ENCODE results near the gene LRMDA.
"Not testable (repeated sequence)": the region's sequence is repeated elsewhere in the genome, so short reads cannot be mapped to it uniquely, and the experiment has no call there.

The LRMDA gene

DNA sequence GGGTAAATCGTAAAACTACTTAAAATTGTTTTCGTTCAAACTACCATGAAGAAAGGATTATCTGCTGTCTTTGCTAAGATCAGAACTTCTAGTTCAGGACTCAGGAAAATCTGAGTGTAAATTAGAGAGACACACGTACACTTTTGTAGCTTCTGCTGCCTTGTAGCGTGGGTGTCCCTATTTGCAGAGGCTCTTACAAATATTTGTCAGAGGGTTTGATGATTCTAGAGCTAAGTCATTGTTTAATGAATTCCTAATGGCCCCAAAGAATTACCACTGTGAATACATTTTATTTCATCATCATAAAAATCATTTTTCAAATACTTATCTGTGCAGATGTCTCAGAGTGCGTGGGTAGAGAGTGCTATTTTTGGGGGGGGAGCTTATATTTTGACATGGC is 314.9 kb downstream of the LRMDA start:
- no peak for DNase-seq (ENCODE audit: low spot score)

DNA sequence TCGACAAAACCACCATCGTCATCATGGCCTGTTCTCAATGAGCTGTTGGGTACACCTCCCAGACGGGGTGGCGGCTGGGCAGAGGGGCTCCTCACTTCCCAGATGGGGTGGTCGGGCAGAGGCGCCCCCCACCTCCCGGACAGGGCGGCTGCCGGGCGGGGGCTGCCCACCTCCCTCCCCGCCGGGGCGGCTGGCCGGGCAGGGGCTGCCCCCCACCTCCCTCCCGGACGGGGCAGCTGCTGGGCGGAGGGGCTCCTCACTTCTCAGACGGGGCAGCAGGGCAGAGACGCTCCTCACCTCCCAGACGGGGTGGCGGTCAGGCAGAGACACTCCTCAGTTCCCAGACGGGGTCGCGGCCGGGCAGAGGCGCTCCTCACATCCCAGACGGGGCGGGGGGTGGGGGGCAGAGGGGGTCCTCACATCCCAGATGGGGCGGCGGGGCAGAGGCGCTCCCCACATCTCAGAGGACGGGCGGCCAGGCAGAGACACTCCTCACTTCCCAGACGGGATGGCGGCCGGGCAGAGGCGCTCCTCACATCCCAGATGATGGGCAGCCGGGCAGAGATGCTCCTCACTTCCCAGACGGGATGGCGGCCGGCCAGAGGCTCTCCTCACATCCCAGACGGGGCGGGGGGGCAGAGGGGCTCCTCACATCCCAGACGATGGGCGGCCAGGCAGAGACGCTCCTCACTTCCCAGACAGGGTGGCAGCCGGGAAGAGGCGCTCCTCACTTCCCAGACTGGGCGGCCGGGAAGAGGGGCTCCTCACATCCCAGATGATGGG is 318.9 kb downstream of the LRMDA start:
- DNase-seq (ENCODE audit: low spot score): not testable (repeated sequence)

DNA sequence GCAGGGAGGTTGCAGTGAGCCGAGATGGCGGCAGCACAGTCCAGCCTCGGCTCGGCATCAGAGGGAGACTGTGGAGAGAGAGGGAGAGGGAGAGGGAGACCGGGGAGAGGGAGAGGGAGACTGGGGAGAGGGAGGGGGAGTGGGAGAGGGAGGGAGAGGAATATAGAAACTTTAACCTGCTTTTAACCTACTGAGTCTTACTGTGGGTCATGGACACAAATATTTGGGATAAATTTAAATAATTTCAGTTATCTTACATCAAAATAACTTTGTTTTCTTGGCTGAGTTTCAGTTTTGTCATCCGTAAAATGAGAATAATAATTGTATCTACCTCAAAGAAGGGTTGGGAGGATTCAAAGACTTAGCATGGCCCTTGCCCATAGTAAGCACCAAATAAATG is 319.8 kb downstream of the LRMDA start:
- no peak for DNase-seq (ENCODE audit: low spot score)

DNA sequence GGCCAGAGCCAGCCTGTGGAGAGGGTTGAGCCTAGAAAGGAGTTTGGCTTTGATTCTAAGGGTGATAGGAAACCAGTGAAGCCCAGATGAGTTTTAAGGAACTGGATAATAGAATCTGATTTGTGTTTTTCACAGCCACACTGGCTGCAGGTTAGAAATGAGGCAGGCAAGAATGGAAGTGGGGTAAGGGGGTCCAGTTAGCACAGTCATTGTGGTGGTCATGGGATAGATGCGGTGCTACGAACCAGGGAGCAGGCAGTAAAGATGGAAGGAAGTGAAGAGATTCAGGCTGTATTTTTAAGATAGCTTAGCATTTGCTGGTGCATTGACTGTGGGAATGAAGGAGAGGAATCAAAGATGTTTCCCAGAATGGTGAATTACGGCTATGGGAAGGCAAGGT is 322.2 kb downstream of the LRMDA start:
- no peak for DNase-seq (ENCODE audit: low spot score)

DNA sequence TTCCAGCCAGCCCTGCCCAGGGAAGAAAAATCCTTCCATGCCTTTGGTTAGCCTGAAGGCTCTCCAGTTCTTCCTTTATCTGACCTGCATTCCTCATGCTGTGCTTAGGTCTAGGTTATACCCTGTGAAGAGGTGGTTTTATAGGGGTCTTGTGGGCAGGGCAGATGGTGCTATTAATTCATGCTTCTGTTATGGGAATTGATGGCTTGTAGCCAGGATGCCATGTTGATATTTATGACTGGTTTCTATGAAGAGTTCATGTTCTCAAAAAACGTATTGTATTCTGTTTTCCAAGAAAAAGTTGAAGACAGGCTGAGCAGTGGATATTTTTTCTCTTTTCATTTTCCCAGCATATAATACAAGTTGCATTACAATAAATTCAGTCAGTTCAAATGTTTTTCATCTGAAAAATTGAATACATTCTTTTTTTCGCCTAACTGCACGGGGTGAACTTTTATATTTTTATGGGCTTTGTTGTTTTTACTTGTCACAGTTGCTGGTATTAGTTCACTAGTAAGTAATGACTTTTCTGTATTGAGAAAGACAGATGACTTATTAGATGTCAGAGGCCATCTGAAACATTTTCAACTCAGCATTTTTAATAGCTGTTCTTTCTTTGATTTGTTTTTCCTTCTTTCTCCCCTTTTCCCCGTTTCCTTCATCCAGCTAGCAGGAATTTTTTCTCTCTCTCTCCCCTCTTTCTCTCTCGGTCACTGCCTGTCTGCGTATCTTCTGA is 322.8 kb downstream of the LRMDA start:
- DNase-seq (ENCODE audit: low spot score): no peak

DNA sequence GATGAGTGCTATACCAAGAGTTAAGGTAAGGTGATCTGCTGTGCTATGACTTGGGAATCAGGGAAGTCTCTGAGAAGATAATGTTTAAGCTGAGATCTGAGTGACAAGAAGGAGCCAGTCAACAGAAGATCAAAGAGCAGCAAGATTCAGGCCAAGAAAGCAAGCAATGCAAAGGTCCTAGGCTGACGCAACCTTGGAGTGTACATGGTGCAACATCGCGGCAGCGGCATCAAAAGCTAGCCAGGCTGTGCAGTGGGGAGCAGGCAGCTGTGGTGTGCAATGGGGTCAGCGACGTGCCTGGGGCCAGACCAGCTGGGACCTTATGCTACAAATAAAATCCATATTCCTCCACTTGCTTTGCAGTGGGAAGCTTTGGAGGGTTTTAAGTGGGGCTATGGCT is 324.1 kb downstream of the LRMDA start:
- DNase-seq (ENCODE audit: low spot score): no peak

DNA sequence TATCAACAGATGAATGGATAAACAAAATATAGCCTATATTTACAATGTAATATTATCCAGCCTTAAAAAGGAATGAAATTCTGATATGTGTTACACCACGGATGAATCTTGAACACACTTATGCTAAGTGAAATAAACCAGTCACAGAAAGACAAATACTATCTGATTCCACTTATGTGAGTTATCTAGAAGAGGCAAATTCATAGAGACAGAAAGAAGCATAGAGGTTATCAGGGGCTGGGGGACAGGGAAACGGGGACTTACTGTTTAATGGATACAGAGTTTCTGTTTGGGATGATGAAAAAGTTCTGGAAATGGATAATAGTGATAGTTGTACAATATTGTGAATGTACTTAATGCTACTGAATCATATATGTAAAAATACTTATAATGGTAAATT is 329.9 kb downstream of the LRMDA start:
- no peak for DNase-seq (ENCODE audit: low spot score)

DNA sequence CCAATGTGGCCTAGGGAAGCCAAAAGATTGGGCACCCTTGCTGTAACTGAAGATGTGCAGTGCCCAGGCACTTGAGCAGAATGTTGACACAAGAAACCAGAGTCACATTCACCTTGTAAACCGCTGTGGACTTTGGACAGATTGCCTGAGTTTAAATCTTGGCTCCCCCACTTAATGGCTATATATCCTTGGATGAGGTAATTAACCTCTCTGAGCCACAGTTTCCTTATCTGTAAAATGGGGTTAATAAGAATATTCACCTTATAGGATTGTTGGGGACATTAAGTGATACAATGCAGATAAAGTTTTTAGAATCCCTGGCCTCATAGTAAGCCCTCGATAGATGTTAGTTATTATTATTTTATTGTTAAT is 331.0 kb downstream of the LRMDA start:
- DNase-seq (ENCODE audit: low spot score): no peak

DNA sequence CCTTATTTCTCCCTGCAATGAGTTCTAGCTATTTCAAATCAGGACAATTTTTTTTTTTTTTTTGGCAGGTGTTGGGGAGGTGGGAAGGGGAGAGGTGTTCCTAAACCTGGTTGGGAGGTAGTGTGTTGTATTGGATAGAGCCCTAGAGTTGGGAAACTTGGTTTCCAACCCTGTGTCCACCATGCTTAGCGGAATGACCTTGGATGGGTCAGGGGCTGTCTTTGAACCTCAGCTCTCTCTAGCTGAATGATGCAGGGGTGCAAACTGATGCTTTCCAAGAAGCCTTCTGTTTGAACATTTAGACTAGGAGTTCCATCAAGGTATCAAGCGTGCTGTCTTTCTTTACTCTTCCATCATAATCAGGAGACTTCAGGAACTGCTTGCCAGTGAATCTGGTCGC is 332.2 kb downstream of the LRMDA start:
- no peak for DNase-seq (ENCODE audit: low spot score)

DNA sequence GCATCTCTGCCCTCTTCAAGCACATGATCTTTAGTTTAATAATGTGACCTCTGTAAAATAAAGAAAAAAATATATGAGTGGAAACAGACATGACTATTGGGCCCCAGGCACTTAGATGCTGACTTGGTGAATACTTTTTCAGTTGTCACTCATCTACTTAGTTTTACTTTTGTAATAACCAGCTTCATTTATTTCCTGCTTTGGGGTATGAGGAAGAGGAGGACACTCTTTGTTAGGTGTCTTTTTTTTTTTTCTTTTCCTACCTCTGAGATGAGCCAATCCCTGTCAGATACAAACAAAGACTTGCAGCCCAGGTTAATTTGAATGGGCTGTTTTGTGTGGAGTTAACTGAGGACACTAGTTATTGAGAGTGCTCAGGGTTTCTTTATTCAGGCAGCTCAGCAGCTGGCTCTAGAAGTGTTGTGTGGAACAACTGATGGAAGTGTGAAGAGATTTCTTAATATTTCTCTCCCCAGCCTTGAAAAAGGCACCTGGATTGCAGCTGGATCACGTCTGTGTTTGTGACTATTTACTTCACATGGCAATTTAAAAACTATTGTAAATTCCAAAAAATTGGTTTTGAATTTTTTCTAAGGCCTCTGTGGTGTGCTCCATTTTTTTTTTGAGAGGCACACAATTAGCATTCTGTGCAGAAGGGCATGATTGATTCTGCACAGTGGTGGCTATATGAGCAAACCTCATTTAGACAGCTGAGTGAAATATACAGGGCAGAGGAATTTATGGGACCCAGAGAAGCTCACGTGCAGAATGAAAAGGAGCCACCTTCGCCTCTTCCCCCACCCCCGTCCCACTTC is 333.8 kb downstream of the LRMDA start:
- DNase-seq (ENCODE audit: low spot score): no peak

DNA sequence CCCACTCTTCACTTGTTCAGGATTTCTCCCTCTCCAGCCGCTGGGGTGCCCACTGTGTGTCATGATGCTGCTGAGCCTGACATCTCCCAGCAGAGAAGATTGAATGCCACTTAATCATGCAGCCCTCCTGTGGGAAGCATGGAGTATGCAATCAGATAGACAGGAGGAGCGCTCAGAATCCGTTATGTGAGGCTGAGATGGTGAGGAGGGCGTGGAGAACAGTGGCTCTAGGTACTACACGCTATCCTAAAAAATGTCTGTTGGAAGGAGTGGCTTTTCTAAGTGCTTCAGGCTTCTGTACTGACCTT is 334.3 kb downstream of the LRMDA start:
- no peak for DNase-seq (ENCODE audit: low spot score)

DNA sequence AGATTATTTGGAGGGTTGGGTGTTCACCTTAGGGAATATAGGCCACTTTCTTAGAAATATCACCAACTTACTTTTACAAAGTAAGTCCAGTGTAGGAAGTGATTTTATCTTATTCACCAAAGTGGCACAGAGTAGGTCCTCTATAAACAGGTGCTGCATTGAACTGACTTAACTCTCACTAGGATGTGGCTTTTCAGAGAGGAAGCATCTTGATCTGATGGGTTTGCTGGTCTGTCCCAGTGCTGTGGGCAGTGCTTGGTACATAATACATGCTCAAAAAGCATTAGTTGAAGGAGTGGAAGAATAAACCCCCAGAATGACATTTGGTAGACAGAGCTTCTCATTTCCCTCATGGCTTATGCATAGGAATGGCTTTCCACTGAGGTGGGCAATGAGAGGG is 334.7 kb downstream of the LRMDA start:
- no peak for DNase-seq (ENCODE audit: low spot score)

DNA sequence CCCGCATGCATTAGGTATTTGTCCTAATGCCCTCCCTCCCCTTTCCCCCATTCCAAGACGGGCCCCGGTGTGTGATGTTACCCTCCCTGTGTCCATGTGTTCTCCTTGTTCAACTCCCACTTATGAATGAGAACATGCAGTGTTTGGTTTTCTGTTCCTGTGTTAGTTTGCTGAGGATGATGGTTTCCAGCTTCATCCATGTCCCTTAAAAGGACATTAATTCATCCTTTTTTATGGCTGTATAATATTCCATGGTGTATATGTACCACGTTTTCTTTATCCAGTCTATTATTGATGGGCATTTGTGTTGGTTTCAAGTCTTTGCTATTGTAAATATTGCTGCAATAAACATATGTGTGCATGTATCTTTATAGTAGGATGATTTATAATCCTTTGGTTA is 335.3 kb downstream of the LRMDA start:
- DNase-seq (ENCODE audit: low spot score): not testable (repeated sequence)

DNA sequence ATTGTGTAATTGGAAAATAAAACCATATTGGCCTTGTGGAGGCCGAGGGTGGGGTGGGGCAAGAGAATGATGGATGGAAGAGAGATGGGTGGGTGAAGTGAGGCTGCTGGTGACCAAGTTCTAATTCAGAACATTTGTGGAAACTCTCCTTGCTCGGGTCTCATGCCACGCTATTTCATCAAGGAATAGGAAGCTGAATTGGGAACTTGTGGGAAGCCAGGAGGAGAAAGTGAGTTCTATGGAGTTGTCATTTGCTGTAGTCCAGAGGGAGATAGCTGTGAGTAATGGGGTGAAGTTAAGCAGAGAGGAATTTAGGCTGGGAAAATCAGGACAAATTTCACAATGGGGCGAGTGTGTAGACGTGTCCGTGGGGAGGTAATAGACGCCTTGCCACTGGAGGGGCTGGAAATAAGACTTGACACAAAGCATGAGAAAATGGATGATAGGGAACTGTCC is 339.2 kb downstream of the LRMDA start:
- DNase-seq (ENCODE audit: low spot score): no peak

DNA sequence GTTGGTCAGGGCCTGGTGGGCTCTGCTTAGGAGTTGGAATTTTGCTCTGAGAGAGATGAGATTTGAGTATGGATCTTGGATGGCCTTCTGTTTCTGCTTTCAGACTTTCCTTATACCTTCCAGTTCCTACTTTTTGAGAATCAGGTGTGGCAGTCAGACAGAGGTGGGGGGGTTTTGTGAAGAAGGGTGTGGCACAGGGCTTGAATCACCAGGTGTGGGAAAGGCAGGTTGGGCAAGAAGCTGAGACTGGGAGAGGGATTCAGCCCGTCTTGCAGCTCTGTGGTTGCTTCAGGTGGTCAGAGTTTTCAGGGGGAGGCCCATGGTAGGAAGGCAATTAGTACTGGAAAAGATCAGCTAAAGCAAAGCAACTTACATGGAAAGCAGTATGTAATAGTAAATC is 340.2 kb downstream of the LRMDA start:
- DNase-seq (ENCODE audit: low spot score): no peak

DNA sequence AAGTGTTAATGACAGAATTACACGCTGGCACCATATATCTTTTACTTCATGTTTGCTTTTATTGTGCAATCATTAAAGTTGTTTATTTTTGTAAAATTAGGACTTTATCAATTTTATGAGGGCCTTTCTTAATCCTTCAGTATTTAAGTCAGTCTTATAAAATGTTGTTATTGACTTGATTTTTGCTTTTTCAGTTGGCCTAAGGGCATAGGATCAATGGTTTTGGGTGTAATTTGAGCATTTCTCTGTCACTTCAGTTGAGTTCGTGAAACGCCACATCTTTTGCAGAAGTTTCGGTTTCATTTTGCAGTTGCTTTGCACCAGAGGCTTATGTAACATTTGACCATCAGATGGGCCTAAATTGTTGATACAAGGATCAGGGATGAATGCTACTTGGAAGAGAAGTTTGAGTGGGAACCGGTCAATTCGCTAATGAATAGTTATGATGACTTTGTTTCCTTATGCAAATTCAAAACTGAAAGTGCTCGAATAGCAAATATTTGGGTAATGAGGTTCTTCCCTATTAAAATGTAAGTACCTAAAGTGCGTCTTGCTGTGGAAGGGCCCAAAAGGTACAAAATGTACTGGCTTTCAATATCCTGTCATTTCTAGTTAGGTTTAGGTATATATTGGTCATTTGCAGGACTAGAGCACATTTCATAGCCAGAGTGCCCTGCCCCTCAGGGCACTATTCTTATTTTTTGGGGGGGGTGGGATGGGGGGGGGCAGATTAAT is 340.9 kb downstream of the LRMDA start:
- DNase-seq (ENCODE audit: low spot score): peak; percentile 24

DNA sequence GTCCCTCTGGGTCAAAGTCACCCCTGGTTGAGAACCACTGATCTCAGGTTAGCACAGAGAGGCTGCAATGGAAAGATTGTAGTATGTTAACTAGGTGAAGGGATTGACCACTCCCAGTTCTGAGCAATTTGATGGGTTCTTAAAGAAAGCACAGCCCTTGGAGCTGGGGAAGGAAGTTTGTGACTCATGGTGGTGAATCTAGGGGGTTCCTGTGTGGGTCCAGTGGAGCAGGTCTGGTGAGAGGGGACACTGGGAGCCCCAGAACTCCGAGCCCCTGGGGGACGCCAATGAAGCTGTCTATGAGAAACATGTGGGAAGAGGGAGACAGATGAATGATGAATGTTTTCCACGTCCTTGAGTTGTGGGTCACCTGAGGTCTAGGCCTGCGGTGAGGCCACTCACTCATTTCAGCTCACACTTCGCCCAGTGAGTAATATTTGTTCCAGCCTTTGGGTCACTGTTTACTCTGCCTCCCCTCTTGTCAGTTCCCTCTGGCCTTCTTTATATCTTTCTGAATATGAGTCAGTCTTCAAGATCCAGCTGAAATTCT is 341.9 kb downstream of the LRMDA start:
- DNase-seq (ENCODE audit: low spot score): no peak

DNA sequence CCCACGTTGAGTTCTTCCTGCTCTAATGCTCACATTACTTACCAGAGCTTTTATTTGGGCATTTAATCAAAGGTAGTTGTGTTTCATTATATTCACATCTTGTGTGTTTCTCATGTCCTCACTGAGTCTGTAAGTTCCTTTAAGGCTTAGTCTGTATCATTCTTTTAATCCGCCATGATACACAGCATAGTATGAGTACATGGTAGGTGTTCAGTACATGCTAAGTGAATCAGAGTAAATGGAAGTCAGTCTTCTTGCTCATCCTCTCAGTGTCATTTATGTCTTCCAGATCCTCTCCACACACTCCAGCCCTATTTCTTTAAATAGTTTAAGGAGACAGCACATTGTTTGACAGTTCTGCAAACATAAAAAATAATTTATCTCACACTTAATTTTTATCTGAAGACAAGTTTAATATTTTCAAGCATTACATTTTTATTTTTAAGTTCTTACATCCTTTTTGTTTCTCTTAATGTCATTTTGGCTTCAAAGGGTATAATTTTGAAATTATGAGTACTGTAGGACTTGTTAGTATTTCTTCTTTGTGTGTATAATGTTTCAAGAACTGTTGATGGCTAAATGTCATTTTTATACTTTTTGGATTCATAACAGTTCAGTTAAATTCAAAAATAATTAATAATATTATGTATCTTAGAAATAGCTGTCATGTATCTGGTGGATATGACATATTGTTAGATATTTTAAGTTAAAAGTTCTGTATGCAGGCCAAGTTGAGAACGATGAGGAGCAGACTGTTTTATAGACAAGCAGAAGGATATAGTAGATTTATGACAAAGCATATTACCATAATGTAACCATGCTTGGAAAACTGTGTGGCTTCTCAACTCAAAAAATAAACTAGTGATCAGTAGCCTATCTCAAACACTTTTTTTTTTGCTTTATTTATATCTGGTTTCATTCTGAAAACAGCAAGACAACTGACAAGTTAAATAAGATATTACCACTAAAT is 342.7 kb downstream of the LRMDA start:
- no peak for DNase-seq (ENCODE audit: low spot score)

DNA sequence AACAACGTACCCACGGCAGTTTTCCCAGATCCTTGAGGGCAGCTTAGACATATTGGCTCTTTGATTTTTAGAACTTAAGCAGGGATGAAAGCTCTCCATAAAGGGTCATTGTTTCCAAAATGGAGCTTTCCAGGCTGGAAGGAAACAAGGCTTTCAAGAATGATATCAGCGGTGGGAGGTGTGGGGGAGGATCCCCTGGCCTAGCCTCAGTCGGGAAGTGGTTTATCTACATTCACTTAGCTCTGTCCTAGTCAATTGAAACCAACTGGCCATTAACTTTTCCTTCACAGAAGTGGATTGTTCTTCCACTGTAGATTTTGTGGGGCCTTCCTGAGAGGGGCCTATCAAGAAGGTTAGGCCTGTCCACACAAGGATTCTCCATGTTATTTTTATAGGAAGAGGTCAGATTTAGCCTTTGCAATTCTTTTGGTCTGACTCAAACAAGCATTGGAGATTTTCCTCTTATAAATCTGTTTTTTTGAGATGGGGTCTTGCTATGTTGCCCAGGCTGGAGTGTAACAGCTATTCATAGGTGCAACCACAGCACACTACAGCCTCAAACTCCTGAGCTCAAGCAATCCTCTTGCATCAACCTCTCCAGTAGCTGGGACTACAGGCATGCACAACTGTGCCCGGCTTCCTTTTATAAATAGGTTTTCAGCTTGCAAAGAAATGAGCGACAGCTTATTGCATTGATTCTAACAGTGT is 343.5 kb downstream of the LRMDA start:
- DNase-seq (ENCODE audit: low spot score): no peak

All from Ammon's horn (tissue), 1 donor.